ENCODE data around the gene COX8A.

Gene COX8A

DNA sequence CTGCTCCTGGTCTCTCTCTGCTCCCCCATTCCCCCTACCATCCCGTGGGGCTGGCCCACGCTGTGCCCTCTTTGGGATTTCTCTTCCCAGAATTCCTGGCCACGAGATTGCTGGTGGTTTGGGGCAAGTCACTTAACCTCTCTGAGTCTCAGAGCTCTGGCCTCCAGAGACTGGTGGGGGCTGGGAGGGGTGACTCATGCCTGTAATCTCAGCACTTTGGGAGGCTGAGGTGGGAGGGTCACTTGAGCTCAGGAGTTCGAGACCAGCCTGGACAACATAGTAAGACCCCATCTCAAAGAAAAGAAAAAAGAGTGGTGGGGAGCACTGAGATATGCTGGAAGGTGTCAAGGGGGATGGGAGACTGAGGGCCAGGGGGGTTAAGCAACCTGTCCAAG is 30.2 kb downstream of the COX8A start:
- no peak for DNase-seq

DNA sequence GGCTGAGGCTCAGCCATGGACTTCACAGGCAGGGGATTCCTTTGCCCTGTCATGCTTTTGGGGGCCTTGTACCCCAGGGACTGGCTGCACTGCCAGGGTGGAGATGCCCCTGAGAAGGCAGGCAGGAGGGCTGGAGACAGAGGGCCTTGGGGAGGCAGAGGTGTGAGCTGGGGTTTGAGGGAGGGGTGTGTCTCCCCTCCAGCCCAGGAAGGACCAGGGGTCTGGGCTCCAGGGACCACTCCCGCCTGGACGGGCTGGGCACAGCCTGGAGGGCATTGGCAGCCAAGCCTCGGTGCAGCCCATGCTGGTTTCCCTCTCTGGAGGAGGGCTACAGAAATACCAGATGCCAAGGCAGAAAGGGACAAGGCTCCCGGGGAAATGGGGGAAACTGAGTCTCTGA is 31.3 kb downstream of the COX8A start:
- DNase-seq, result no peak

- DNase-seq, result no peak
Measured at GRCh38 chr11:64006398-64006797, 32.0 kb downstream of the COX8A start.

DNA sequence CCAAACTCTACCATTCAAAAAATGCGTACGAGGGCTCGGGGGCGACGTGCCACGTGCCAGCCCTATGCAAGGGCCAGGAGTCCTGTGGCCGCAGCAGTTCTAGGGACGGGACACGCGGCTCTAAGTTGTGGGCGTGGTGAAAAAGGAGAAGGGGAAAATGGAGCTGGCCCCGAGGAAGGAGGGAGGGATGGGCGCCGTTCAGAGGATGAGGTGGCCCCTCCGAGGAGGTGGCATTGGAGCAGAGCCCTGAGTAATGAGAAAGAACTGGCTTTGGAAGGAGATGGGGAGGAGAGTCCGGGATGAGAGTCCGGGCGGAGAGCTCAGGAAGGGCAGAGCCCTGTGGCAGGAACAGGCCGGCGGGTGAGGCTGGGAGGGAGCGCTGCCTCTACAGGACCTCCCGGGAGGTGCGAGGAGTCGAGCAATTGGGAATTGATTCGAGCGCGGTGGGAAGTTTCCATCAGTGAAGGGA is 32.8 kb downstream of the COX8A start:
- no peak for DNase-seq

GRCh38 chr11:64007629-64008282 is 33.3 kb downstream of the COX8A start:
- DNase-seq, result no peak

GRCh38 chr11:64008283-64008913 is 34.0 kb downstream of the COX8A start:
- no peak for DNase-seq

GRCh38 chr11:64008914-64009633 is 34.7 kb downstream of the COX8A start:
- no peak for DNase-seq

- DNase-seq, result no peak
Measured at GRCh38 chr11:64009710-64010109, 35.3 kb downstream of the COX8A start.

DNA sequence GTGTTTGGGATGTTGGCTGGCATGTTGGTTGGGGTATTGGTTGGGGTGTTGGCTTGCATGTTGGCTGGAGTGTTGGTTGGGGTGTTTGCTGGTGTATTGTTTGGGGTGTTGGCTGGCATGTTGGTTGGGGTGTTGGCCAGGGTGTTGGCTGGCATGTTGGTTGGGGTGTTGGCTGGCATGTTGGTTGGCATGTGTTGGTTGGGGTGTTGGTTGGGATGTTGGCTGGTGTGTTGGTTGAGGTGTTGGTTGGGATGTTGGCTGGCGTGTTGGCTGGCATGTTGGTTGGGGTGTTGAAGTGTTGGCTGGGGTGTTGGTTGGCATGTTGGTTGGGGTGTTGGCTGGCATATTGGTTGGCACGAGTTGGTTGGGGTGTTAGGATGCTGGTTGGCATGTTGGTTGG is 36.4 kb downstream of the COX8A start:
- no peak for DNase-seq

GRCh38 chr11:64011371-64011770 is 37.0 kb downstream of the COX8A start:
- DNase-seq, result no peak

GRCh38 chr11:64013141-64013896 is 38.9 kb downstream of the COX8A start:
- no peak for DNase-seq

- DNase-seq, result no peak
Measured at GRCh38 chr11:64014356-64014755, 39.9 kb downstream of the COX8A start.

DNA sequence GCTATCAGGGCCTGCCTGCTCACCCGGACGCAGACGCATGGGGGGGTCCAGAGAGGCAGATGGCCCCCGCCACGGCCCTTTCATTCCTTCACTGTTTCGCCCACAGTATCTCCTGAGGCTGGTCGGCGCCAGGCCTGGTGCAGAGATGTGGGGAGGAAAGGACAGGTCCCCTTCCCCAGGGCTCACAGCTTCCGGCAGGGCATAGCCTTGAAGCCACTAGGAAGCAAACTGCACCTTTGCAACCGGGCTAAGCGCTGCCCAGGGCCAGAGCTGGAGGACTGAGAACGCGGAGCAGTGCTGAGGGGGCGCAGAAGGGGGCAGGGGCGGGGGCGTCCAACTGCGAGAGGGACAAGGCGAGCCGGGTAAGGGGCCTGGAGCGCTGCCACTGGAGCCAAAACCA is 41.1 kb downstream of the COX8A start:
- DNase-seq, result no peak

DNA sequence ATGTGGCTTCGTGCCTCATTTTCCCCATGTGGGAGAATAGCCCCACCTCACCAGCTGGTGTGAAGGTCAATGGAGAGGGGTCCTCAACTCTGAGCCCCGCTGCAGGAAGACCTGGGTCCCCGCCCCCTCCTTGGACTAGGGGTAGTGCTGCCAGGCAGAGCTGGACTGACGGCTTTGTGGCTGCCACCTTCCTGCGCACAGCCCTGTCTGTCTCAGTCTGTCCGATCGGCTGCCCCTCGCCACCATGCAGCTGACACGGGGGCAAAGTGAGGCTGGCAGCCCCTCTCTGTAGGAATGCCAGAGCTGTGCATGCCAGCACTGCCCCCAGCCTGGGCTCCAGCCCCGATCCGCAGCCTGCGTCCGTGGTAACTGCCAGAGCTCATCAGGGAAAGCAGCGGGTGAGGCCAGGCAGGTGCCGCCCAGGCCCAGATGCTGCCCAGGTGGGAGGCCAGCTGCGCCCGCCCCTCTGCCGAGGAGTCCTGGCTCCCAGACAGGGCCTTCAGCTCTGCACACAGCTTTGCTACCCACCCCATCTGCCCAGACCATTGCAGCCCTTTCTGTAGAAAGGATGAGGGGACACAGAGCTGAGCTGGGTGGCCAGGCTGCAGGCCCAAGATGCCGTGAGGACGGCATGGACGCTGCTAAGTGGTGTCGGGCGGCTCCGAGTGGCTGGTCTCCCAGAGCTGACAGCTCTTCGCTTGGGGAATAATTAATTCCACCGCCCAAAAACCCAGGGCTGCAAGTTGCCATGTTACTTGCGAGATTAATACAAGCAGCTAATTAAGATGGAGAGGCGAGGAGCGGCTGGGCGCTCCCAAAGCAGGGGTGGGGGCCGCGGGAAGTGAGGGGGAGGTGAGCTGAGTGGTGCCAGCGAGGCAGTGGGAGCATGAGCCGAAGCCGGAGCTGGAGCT is 41.8 kb downstream of the COX8A start:
- DNase-seq, result no peak

DNA sequence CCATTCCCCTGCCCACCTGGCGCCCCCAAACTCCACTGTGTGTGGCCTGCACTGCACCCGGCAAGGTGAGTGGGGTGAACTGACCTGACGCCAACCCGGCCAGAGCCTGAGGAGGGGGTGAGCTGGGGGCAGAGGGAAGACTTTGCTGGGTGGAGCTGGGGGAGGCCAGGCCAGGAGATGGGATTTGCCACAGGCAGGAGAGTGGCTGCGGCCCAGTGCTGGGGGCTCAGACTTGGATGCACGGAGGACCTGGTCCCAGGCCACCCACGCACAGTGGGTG is 43.5 kb downstream of the COX8A start:
- no peak for DNase-seq

DNA sequence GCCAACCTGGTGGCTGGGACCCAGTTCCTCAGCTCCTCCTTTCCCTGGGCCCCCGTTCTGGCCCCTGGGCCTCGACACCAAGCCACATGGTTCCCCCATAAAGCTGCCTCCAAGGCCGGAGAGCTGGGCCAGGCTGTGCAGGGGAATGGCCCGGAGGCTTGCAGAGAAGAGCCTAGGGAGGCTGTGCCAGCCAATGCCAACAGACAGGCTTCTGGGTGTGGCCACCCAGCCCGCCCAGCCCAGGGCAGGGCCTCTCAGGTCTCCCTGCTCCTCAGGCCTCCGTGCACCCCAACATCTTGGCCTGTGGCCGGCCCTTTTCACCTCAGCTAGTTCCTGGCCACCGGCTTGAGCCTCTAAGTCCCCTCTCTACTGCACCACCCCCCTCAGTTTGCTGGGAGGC is 43.9 kb downstream of the COX8A start:
- DNase-seq, result no peak

- DNase-seq, result no peak
Measured at GRCh38 chr11:64019106-64020037, 45.0 kb downstream of the COX8A start.

DNA sequence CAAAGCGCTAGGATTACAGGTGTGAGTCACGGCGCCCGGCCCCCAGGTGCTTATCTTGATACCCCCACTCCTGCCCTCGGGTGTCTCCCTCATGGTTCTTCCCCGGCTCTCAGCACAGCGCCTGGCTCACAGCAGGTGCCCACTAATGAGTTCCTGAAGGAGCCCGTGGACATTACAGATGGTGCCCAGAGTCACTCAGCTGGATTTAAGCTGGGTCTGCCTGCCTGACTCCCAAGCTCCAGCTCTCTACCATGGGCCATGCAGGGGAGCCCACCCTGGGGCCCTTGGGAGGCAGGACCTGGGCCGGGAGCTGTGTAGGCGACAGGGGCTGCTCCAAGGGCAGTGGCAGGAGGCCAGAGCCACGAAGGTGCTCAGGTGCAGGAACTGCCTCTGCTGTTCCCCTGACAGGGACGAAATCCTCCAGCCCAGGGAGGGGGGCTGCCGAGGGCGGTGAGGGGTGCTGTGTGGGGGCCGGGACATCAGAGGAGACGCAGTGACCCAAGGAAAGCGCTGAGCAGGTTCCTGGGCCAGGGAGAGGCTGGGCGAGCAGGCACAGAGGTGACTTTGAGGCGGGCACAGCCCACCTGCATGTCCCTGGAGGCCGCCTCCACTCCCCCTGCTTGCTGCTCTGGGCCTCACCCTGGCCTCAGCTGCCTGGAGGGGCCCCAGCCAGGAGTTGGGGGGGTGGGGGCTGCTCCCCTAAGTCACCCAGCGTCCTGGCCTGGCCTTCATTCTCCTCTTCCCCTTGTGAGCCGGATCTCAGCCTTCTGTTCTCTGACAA is 46.7 kb downstream of the COX8A start:
- no peak for DNase-seq

DNA sequence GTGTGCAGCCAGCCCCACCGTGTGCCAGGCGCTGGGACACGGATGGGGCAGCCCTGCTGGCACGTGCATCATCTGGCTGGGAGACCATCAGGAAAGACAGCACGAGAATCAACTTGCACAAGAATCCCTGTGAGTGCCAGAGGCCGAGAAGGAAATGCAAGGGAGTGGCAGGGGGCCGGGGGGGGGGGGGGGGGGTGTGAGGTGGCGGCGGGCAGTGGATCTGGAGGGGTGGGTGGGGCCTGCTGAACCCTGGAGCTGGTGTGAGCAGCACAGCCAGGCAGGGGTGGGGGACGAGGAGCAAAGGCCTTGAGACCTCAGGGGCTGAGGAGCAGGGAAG is 47.3 kb downstream of the COX8A start:
- DNase-seq, result no peak

GRCh38 chr11:64022125-64022784 is 47.8 kb downstream of the COX8A start:
- no peak for DNase-seq
